ENCODE data around the gene DTX2.
"Not testable (repeated sequence)": the region's sequence is repeated elsewhere in the genome, so short reads cannot be mapped to it uniquely, and the experiment has no call there.

DNA sequence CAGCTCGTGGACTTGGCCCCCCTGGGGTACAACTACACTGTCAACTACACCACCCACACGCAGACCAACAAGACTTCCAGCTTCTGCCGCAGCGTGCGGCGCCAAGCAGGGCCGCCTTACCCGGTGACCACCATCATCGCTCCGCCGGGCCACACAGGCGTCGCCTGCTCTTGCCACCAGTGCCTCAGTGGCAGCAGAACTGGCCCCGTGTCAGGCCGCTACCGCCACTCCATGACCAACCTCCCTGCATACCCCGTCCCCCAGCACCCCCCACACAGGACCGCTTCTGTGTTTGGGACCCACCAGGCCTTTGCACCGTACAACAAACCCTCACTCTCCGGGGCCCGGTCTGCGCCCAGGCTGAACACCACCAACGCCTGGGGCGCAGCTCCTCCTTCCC is 21.2 kb downstream of the DTX2 start:
- not testable (repeated sequence) for TF ChIP-seq EZH2phosphoT487 (IDR thresholded peaks at IDR 0.05; ENCODE audit: low read depth, severe bottlenecking, unreplicated experiment)
- TF ChIP-seq, protein P1, sequence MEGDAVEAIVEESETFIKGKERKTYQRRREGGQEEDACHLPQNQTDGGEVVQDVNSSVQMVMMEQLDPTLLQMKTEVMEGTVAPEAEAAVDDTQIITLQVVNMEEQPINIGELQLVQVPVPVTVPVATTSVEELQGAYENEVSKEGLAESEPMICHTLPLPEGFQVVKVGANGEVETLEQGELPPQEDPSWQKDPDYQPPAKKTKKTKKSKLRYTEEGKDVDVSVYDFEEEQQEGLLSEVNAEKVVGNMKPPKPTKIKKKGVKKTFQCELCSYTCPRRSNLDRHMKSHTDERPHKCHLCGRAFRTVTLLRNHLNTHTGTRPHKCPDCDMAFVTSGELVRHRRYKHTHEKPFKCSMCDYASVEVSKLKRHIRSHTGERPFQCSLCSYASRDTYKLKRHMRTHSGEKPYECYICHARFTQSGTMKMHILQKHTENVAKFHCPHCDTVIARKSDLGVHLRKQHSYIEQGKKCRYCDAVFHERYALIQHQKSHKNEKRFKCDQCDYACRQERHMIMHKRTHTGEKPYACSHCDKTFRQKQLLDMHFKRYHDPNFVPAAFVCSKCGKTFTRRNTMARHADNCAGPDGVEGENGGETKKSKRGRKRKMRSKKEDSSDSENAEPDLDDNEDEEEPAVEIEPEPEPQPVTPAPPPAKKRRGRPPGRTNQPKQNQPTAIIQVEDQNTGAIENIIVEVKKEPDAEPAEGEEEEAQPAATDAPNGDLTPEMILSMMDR (IDR thresholded peaks at IDR 0.05; ENCODE audit: poor library complexity), result not testable (repeated sequence)

Measured in hepatocyte (in vitro differentiated cells).